GM19328 (cell line): ENCODE measurements around the gene TUG1.
A peak's percentile ranks its signal among the peaks of the same experiment; 100 is the strongest.

ENCODE experiments used
- ATAC-seq: cut with Tn5 transposase; IDR thresholded peaks from one replicate; pipeline ENCODE4 v1.9.1; 2021; ENCODE audit warnings: mild to moderate bottlenecking, moderate library complexity; ENCODE audit not compliant: unreplicated experiment

The TUG1 gene

GRCh38 chr22:30968924-30969531 is at the start of gene TUG1:
Gene TUG1 (plus strand): TSS chr22:30969265.
- peak; percentile 83 for ATAC-seq

- no peak for ATAC-seq
Measured at GRCh38 chr22:30919973-30920372, 49.1 kb upstream of the TUG1 start.

- ATAC-seq, result no peak
Measured at GRCh38 chr22:30920407-30920806, 48.7 kb upstream of the TUG1 start.

- no peak for ATAC-seq
Measured at GRCh38 chr22:30921108-30921507, 48.0 kb upstream of the TUG1 start.

GRCh38 chr22:30922151-30922611 is 46.9 kb upstream of the TUG1 start:
- ATAC-seq, result no peak

GRCh38 chr22:30923168-30923900 is 45.7 kb upstream of the TUG1 start:
- ATAC-seq, result no peak

GRCh38 chr22:30925667-30926066 is 43.4 kb upstream of the TUG1 start:
- no peak for ATAC-seq

- ATAC-seq, result no peak
Measured at GRCh38 chr22:30926706-30927105, 42.4 kb upstream of the TUG1 start.

GRCh38 chr22:30927806-30928205 is 41.3 kb upstream of the TUG1 start:
- ATAC-seq, result no peak

- ATAC-seq, result no peak
Measured at GRCh38 chr22:30928401-30928800, 40.7 kb upstream of the TUG1 start.

GRCh38 chr22:30930228-30930627 is 38.8 kb upstream of the TUG1 start:
- no peak for ATAC-seq

- ATAC-seq, result no peak
Measured at GRCh38 chr22:30931541-30932300, 37.3 kb upstream of the TUG1 start.

GRCh38 chr22:30932661-30933060 is 36.4 kb upstream of the TUG1 start:
- no peak for ATAC-seq

- no peak for ATAC-seq
Measured at GRCh38 chr22:30933457-30933856, 35.6 kb upstream of the TUG1 start.

GRCh38 chr22:30934053-30934452 is 35.0 kb upstream of the TUG1 start:
- ATAC-seq, result no peak

- ATAC-seq, result no peak
Measured at GRCh38 chr22:30940685-30941362, 28.2 kb upstream of the TUG1 start.

- ATAC-seq, result no peak
Measured at GRCh38 chr22:30941363-30941740, 27.7 kb upstream of the TUG1 start.

- ATAC-seq, result no peak
Measured at GRCh38 chr22:30943368-30943767, 25.7 kb upstream of the TUG1 start.

GRCh38 chr22:30944986-30945385 is 24.1 kb upstream of the TUG1 start:
- ATAC-seq, result no peak

GRCh38 chr22:30945653-30946052 is 23.4 kb upstream of the TUG1 start:
- no peak for ATAC-seq

- ATAC-seq, result no peak
Measured at GRCh38 chr22:30946354-30946753, 22.7 kb upstream of the TUG1 start.
